Medulla oblongata (tissue), 1 donor: ENCODE results near the gene ENAH.
"Not testable (repeated sequence)": the region's sequence is repeated elsewhere in the genome, so short reads cannot be mapped to it uniquely, and the experiment has no call there.

ENCODE experiments used
- DNase-seq: peaks from one replicate; pipeline ENCODE4 v3.0.0-alpha.2; 2015; ENCODE audit errors: extremely low spot score

The ENAH gene

GRCh38 chr1:225650179-225650578 is 2.7 kb downstream of the ENAH start:
- no peak for DNase-seq

GRCh38 chr1:225645194-225645895 is 7.6 kb downstream of the ENAH start:
- no peak for DNase-seq

- DNase-seq, result no peak
Measured at GRCh38 chr1:225644666-225645065, 8.3 kb downstream of the ENAH start.

GRCh38 chr1:225642177-225642576 is 10.7 kb downstream of the ENAH start:
- DNase-seq, result no peak

DNA sequence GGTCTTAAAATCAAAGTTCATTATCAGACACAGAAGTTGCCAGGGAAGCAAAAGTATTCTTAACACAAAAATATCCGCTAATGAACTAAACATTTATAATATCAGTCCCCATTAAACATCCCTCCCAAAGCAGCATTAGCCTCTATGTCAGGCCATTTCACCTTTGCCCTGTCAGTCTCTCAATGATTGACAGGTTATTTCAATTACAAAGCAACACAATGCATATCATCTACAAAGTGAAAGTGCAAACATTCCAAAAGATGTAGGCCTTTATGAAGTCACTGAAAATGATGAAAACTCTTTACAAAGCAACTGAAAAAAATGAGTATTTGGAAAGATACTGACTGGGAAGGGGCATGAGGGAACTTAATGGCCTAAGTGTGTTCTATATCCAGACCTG is 14.1 kb downstream of the ENAH start:
- DNase-seq, result no peak

DNA sequence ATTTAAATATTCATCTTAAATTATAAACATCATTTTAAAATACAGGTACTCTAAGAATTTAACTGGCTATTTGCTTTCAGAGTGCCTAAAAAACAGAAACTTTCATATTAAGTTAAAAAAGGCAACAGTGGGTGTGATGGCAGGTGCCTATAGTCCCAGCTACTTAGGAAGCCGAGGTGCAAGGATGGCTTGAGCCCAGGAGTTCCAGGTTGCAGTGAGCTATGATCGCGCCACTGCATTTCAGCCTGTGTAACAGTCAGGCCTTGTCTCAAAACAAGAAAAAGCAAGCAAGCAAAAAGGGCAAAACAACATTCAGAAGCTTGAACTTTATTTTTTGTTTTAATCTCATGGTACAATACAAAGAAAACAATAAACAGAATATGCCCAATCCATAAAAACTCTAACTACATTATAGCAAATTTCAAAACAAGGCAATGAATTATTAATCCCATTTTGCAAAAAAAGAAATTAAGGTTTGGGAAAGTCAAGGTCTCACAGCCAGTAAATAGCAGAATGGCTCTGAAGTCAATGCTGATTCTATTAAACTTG is 15.2 kb downstream of the ENAH start:
- no peak for DNase-seq

- DNase-seq, result not testable (repeated sequence)
Measured at GRCh38 chr1:225636992-225637391, 15.9 kb downstream of the ENAH start.

GRCh38 chr1:225635649-225636048 is 17.3 kb downstream of the ENAH start:
- DNase-seq, result no peak

DNA sequence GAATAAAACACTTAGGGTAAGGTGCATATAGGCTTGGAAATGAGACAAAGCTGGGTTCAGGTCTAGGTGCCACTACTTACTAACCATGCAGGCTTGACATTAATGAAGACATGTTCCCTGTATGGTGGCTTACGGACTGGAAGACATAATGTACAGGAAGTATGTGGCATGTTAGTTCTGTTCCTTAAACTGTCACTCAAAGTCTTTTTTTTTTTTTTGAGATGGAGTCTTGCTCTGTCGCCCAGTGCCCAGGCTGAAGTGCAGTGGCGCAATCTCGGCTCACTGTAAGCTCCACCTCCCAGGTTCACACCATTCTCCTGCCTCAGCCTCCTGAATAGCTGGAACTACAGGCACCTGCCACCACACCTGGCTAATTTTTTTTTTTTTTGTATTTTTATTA is 20.1 kb downstream of the ENAH start:
- not testable (repeated sequence) for DNase-seq

DNA sequence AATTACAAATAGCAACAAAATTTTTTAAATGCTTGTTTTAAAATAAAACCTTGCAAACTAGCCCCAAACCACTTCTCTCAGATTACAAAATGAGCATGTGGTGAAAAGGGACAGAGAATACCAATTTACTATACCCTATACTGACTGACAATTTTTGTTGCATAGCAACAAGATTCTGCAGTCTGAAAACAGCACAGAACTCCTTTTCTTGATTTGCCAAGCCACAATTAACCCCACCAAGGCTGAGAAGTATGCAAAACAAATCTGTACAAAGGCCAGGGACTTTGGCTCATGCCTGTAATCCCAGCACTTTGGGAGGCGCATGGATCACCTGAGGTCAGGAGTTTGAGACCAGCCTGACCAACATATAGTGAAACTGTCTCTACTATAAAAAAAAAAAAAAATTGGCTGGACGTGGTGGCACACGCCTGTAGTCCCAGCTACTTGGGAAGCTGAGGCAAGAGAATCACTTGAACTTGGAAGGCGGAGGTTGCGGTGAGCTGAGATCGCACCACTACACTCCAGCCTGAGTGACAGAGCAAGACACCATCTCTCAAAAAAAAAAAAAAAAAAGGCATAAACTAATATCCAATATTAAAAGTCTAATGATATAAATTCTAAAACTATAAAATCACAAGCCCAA is 21.8 kb downstream of the ENAH start:
- DNase-seq, result no peak

GRCh38 chr1:225629483-225629882 is 23.4 kb downstream of the ENAH start:
- DNase-seq, result no peak

GRCh38 chr1:225628794-225629193 is 24.1 kb downstream of the ENAH start:
- DNase-seq, result not testable (repeated sequence)

DNA sequence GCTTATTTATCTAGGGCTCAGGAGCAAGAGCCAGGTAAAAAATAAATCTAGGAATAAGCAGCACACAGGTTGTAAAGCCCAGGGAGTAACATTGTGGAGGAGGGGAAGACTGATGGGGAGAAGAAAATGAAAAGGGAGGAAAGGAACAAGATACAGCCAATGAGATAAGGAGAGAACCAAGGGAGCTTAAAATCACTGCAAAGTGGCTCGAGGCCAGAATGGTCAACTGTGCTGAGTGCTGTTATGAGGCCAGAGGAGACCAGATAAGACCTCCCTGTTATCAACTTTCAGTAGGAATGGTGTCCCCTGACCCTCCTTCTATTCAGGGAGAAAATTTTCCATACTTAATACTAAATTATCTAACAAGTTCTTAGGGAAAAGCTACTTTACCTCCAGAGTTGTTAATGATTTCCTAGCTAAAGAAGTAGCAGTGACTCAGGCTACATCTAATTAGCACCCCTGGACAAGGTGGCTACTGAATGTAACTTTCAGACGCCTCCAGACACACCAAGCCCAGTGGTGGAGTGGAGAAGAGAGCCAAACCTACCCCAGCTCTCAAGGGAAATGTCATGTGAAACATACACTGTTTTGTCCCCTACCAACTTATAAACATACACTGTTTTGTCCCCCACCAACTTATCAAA is 25.5 kb downstream of the ENAH start:
- no peak for DNase-seq

DNA sequence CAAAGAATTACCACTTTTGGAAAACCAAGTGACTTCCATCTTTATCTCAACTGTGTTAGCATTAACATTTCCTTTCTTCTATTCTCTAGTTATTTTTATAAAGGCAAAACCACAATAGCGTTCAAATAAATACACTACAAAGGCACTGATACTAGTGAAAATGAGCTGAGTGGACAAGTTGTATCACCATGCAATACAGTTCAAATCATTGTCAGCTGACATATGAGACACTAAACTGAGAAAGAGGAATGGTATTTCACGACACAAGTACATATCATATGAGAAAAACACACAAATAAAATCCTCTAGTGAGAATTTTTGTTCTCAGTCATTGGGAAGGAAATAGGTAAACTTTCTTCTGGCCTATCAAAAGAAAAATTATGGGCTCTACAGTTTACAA is 26.2 kb downstream of the ENAH start:
- no peak for DNase-seq

- DNase-seq, result no peak
Measured at GRCh38 chr1:225617956-225618355, 35.0 kb downstream of the ENAH start.

DNA sequence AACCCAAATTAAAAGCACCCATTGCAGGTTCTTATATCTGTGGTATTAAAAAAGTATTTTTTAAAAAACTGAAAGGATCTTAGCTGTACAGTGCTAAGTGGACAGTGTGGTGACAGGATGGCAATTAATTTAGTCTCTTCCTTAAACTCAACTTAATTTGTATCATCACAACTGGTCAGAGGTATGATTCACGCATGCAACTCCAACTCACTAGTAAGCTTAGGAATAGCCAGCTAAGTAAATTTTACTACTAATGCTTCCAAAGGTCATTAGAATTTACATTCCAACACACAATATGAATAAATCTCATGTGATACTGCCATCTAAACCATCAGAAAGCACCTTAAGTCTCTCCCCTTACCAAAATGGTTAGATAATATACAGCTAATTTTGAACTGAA is 35.4 kb downstream of the ENAH start:
- no peak for DNase-seq

GRCh38 chr1:225615403-225615790 is 37.5 kb downstream of the ENAH start:
- DNase-seq, result not testable (repeated sequence)

- DNase-seq, result no peak
Measured at GRCh38 chr1:225613006-225613405, 39.9 kb downstream of the ENAH start.

DNA sequence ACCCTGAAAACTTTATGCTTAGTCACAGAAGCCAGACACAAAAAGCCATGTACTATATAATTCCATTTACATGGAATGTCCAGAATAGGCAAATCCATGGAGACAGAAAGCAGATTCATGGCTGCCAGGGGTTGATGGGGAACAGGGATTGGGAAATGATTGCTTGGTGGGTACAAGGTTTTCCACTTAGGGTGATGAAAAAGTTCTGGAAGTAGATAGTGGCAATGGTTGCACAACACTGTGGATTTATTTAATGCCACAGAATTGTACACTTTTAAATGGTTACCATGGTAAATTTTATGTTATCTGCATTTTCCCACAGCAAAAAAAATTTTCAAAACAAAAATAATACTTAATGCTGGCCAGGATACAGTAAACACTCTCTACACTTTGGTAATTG is 40.6 kb downstream of the ENAH start:
- DNase-seq, result no peak

GRCh38 chr1:225611537-225612223 is 41.2 kb downstream of the ENAH start:
- DNase-seq, result no peak

DNA sequence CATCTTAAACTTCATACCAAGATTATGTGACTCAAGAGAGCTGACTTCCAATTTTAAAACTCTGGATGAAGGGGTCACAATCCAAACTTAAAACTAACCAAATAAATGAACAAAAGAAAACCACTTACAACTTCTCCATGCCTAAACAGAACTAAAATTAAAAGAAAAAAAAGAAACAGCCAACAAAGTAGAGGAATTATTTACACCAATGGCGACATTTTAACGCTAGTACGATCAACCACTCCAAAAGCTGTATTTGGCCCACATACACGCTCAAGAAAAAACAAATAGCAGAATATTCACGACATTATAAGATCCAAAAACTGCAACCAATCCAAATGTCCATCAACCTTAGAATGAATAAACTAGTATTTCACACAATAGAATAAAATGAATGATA is 42.4 kb downstream of the ENAH start:
- DNase-seq, result no peak
